ENCODE data around the gene TFIP11.

DNA sequence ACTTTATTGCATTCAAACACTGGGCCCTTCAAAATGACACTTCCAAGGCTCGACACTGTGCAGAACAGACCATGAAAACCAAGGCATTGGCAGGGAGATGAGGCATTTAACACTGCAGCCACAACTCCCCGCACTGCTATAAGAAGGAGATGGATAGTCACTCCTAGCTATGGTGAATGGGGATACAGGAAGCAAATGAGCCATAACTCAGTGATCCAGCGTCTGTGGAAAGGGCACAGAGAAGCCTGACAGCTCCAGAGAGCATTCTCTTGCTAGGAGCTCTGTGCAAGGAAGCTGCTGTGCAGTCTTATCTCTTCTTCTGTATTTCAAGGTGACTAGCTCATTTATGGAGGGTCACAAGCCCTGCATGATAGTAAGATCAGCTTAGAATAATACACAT, 49.6 kb downstream of the TFIP11 start:
- no peak for TF ChIP-seq POLR2AphosphoS5 (IDR thresholded peaks at IDR 0.05)
- TF ChIP-seq, protein P1, sequence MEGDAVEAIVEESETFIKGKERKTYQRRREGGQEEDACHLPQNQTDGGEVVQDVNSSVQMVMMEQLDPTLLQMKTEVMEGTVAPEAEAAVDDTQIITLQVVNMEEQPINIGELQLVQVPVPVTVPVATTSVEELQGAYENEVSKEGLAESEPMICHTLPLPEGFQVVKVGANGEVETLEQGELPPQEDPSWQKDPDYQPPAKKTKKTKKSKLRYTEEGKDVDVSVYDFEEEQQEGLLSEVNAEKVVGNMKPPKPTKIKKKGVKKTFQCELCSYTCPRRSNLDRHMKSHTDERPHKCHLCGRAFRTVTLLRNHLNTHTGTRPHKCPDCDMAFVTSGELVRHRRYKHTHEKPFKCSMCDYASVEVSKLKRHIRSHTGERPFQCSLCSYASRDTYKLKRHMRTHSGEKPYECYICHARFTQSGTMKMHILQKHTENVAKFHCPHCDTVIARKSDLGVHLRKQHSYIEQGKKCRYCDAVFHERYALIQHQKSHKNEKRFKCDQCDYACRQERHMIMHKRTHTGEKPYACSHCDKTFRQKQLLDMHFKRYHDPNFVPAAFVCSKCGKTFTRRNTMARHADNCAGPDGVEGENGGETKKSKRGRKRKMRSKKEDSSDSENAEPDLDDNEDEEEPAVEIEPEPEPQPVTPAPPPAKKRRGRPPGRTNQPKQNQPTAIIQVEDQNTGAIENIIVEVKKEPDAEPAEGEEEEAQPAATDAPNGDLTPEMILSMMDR (IDR thresholded peaks at IDR 0.05): no peak
- TF ChIP-seq POLR2A (IDR thresholded peaks at IDR 0.05): no peak
- TF ChIP-seq EP300 (IDR thresholded peaks at IDR 0.05): no peak
